Sigmoid colon (tissue), 3 donors: Measurements from ENCODE around the gene TRPV3.

Experiments used
- POLR2A ChIP-seq, 2 donors: fragments of 450-650 bp; IDR thresholded peaks; one replicate each; pipeline ENCODE4 v1.6.1; 2016; ENCODE audit warnings: antibody characterized with exemption in 2 of 2, mild to moderate bottlenecking in 2 of 2, moderate library complexity in 2 of 2
- TF ChIP-seq, protein P1 (sequence below), 4 experiments: fragments of 450-650 bp in 3 of 4; fragments of 200-600 bp in 1 of 4; IDR thresholded peaks; one replicate each; pipeline ENCODE4 v1.5.1; 2016 to 2019; ENCODE audit warnings: antibody characterized with exemption in 4 of 4, mild to moderate bottlenecking in 3 of 4, moderate library complexity in 2 of 4

- TF ChIP-seq, protein P1, sequence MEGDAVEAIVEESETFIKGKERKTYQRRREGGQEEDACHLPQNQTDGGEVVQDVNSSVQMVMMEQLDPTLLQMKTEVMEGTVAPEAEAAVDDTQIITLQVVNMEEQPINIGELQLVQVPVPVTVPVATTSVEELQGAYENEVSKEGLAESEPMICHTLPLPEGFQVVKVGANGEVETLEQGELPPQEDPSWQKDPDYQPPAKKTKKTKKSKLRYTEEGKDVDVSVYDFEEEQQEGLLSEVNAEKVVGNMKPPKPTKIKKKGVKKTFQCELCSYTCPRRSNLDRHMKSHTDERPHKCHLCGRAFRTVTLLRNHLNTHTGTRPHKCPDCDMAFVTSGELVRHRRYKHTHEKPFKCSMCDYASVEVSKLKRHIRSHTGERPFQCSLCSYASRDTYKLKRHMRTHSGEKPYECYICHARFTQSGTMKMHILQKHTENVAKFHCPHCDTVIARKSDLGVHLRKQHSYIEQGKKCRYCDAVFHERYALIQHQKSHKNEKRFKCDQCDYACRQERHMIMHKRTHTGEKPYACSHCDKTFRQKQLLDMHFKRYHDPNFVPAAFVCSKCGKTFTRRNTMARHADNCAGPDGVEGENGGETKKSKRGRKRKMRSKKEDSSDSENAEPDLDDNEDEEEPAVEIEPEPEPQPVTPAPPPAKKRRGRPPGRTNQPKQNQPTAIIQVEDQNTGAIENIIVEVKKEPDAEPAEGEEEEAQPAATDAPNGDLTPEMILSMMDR (IDR thresholded peaks at IDR 0.05), result no peak
- no peak for TF ChIP-seq POLR2A (IDR thresholded peaks at IDR 0.05)
Observed at GRCh38 chr17:3594976-3595375, 37.4 kb upstream of the TRPV3 start.
